AG20443 (cell line): ENCODE measurements around the gene MAMDC4.
A peak's percentile ranks its signal among the peaks of the same experiment; 100 is the strongest.
"Not testable (repeated sequence)": the region's sequence is repeated elsewhere in the genome, so short reads cannot be mapped to it uniquely, and the experiment has no call there.

Experiments used
- DNase-seq: peaks from one replicate; pipeline ENCODE4 v3.0.0; 2012; ENCODE audit warnings: low spot score, mixed read lengths

MAMDC4 gene

GRCh38 chr9:136851941-136852663 lies at the start of gene MAMDC4:
MAMDC4 (plus strand) TSS chr9:136852346; CDS start chr9:136852417, 71 bp downstream.
- DNase-seq, result no peak

DNA sequence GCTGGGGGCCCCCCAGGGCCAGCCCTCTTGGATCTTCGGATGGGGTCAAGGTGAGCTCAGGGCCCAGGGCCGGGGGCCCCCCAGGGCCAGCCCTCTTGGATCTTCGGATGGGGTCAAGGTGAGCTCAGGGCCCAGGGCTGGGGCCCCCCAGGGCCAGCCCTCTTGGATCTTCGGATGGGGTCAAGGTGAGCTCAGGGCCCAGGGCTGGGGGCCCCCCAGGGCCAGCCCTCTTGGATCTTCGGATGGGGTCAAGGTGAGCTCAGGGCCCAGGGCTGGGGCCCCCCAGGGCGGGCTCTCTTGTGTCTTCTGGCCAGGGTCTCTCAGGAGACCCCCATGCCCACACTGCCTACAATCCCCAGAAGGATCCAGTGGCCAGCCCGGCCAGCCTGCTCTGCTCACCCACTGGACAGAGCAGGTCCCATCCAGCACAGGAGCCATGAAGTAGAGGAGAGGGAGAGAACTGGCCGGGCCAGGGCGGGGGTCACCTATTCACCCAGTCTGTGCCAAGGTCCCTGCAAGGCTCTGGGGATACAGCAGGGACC lies 49.1 kb upstream of the MAMDC4 start:
- not testable (repeated sequence) for DNase-seq

GRCh38 chr9:136803551-136804508 lies 48.3 kb upstream of the MAMDC4 start:
- no peak for DNase-seq

GRCh38 chr9:136804509-136805206 lies 47.5 kb upstream of the MAMDC4 start:
- no peak for DNase-seq

GRCh38 chr9:136805207-136805740 lies 46.9 kb upstream of the MAMDC4 start:
- no peak for DNase-seq

DNA sequence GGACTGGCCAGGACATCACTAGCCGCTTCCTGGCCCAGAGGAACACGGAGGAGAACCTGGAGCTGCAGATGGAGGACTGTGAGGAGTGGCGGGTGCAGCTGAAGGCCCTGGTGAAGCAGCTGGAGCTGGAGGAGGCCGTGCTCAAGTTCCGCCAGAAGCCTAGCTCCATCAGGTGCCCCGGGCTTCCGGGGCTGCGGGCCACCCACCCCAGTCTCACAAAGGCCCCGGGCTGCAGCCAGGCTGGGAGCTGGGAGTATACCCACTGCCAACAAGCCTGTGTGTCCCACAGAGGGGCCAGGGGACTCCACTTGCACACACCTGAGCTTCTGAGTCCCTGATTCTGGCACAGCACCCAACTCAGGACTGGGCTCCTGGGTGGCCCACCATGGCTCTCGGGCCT lies 46.1 kb upstream of the MAMDC4 start:
- DNase-seq, result no peak

- DNase-seq, result no peak
Observed at GRCh38 chr9:136806631-136807201, 45.4 kb upstream of the MAMDC4 start.

- peak; percentile 99 for DNase-seq
Observed at GRCh38 chr9:136807281-136808074, 44.7 kb upstream of the MAMDC4 start, which contains the start of gene RABL6. RABL6 (plus strand) TSS chr9:136807948; CDS start chr9:136808197, 249 bp downstream.

DNA sequence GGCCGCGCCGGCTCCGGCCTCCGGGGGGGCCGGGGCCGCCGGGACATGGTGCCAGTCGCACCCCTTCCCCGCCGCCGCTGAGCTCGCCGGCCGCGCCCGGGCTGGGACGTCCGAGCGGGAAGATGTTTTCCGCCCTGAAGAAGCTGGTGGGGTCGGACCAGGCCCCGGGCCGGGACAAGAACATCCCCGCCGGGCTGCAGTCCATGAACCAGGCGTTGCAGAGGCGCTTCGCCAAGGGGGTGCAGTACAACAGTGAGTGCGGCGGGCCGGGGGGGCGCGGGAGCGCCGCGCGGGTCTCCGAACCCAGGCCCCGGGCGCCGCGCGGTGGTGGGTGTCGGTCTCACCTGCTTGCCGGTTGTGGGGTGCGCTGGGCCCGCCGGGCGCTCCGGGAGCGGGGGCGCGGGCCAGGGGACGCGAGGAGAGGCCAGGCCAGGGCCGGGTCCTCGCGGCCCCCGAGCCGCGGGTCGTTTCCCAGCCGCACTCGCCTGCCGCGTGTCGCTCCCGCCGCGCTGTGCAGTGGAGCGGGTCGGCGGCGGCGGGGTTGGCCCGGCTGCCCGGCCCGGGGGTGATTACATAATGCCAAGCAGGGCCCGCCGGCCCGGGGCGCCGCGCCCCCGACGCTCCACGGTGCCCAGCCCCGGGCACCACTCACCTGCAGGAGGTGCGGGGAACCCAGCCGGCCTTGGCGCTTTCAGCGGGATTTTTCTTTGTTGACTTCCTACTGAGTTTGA lies 43.9 kb upstream of the MAMDC4 start:
- DNase-seq, result peak; percentile 37

GRCh38 chr9:136808806-136809158 lies 43.4 kb upstream of the MAMDC4 start:
- peak; percentile 50 for DNase-seq

- no peak for DNase-seq
Observed at GRCh38 chr9:136814725-136815421, 37.3 kb upstream of the MAMDC4 start.

- DNase-seq, result no peak
Observed at GRCh38 chr9:136815422-136815782, 36.7 kb upstream of the MAMDC4 start.

GRCh38 chr9:136820971-136821825 lies 30.9 kb upstream of the MAMDC4 start:
- DNase-seq, result peak; percentile 40

DNA sequence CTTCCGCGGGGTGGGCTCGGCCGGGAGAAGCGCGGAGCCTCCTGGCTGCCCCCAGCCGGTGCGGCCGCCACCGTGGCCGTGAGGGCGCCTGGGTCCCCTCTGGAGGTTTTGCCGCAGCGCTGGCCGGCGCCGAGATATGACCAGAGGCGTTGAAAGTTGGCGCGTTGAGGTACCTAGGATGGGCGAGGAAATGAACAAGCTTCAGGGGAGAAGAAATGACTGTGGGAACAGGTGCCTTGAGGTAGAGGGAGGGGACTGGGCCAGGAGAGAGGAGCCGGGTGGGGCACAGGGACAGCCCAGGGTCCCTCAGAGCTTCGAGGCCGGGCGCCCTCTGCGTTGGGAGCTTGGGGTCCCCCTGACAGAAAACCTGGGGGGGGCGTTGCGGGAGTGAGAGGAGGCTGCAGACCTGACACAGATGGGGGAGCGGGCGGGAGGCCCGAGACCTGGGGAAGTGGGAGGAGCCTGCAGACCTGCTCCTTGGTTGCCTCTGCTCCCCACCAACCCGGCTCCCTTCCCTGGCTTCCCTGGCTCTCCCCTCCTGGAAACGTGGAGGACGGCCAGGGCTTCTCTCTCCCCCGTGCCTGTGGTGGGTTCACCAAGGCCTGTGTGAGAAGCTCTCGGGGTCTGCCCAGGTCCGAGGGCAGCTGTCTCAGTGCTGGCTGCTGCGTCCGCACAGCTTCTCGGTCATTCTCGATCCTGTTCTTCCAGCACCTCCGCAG lies 30.2 kb upstream of the MAMDC4 start:
- DNase-seq, result no peak

GRCh38 chr9:136823136-136824046 lies 28.8 kb upstream of the MAMDC4 start:
- no peak for DNase-seq

DNA sequence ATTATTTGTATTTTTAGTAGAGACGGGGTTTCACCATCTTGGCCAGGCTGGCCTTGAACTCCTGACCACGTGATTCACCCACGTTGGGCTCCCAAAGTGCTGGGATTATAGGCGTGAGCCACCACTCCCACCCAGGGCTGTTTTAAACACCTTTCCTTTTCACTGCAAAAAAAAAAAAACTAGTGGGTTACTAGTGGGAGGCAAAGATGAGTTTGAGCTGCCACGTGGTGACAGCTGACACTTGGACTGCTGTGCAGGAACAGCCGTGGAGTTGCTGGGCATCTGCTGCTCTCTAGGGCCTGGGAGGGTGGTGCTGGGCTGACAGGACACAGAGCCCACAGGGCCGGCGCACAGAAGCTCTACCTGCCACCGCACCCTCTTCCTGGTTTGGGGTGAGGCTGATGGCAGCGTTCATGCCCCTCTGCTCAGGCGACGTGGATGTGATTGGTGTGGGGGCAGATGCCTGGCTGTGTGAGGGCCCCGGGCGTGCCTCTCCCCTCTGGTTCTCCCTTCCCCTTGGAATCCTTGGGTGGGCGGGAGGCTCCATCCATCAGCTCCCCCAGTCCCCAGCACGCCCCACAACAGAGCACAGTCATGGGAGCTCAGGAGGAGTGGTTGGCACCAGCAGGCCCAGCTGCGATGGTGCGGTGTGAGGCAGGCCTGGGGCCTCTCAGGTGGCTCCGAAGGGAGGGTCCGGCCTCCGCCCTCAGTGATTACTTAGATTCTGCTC lies 27.5 kb upstream of the MAMDC4 start:
- no peak for DNase-seq
